Pons (tissue), 1 donor: ENCODE measurements around the gene ELOF1.
"Not testable (repeated sequence)": the region's sequence is repeated elsewhere in the genome, so short reads cannot be mapped to it uniquely, and the experiment has no call there.

Experiments used
- DNase-seq: peaks from one replicate; pipeline ENCODE4 v3.0.0-alpha.2; 2016; ENCODE audit warnings: low spot score

ELOF1 gene

DNA sequence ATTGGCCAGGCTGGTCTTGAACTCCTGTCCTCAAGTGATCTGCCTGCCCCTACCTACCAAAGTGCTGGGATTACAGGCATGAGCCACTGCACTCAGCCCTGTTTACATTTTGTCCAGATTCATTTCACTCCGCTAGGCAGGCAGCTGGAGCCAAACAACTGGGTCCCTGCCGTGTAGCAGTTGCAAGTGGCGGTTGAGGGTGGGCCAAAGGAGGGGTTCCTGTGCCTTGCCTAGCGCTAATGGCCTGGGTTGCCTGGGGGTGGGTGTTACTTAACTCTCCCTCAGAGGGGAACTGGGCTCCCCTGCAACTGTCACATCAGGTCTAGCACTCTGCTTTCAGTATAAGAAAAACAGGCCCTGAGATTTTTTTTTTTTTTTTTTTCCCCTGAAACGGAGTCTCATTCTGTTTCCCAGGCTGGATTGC lies 11.0 kb upstream of the ELOF1 start:
- no peak for DNase-seq

DNA sequence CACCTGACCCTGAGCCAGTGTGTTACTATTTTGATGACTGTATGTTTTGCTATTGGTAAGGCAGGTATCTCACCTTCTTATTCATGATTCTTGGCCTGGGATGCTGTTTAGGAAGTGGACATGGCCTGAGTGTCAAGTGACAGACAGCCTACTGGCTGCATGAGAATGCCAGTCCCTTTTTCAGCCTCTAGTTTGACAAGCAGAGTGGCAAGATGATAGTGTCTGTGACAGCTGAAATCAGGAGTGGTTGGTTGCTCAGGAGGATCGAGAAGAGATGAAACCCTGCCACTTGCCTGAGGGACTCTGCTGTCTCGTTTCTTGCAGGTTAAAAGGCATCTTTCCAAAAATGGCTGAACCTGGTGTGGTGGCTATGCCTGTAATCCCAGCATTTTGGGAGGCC lies 7.1 kb upstream of the ELOF1 start:
- no peak for DNase-seq

DNA sequence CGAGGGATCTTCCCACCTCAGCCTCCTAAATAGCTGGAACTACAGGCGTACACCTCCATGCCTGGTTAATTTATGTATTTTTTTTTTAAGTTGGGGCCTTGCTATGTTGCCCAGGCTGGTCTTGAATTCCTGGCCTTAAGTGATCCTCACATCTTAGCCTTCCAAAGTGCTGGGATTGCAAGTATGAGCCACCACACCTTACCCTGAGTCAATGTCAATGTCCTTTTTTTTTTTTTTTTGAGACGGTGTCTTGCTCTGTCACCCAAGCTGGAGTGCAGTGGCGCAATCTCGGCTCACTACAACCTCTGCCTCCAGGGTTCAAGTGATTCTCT lies 6.6 kb upstream of the ELOF1 start:
- DNase-seq: not testable (repeated sequence)

DNA sequence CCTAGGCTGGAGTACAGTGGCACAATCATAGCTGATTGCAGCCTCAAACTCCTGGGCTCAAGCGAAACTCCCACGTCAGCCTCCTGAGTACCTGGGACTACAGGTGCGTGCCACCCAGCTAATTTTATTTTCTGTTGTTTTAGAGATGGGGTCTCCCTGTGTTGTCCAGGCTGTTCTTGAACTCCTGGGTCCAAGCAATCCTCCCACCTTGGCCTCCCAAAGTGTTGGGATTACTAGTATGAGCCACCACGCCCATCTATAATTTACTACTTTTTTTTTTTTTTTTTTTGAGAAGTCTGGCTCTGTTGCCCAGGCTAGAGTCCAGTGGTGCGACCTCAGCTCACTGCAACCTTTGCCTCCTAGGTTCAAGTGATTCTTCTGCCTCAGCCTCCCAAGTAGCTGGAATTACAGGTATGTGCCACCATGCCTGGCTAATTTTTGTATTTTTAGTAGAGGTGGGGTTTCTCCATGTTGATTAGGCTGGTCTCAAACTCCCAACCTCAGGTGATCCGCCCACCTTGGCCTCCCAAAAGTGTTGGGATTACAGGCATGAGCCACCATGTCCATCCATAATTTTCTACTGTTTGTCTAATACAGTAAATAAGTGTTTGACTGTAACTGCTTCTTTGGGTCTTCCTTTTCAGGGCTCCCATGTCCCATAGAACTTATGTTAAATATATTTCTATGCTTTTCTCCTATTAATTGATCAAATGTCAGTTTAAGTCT lies 5.2 kb upstream of the ELOF1 start:
- DNase-seq: not testable (repeated sequence)

DNA sequence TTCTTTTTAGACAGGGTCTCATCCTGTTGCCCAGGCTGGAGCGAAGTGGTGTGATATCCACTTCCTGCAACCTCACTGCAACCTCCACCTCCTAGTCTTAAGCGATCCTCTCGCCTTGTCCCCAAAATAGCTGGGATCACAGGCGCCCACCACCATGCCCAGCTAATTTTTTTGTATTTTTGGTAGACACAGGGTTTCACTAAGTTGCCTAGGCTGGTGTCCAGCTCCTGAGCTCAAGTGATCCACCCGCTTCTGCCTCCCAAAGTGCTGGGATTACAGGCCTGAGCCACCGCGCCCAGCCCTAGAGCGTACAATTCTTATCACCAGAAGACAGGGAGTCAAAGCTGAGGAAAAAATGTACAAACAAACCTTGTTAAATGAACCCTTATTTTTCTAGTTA lies 4.5 kb upstream of the ELOF1 start:
- no peak for DNase-seq

DNA sequence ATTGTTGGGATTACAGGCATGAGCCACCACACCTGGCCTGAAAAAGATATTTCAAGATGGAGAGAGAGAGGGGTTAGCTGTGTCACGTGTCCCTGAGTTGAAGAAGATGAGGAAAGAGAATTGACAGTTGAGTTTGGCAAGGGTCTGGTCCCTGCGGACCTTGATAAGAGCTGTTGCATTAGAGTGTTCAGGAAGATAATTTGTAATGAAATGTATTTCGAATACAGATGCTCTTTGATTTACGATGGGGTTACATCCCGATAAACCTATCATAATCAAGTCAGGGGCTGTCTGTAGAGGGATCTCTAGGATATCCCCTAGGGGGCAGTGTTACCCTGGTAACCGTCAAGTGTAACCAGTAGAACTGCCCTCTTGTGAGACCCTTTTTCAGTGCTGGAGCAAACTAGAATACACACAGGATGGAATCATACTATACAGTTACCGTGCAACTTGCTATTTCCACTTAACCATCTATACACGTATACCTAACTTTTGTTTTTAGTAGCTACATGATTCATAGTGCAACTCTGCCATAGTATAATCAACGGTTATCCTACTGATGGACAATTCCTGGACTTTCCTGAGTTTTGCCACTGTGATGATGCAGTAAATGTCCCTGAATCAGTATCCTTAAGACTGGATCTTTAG lies 1.5 kb upstream of the ELOF1 start:
- peak; percentile 84 for DNase-seq

DNA sequence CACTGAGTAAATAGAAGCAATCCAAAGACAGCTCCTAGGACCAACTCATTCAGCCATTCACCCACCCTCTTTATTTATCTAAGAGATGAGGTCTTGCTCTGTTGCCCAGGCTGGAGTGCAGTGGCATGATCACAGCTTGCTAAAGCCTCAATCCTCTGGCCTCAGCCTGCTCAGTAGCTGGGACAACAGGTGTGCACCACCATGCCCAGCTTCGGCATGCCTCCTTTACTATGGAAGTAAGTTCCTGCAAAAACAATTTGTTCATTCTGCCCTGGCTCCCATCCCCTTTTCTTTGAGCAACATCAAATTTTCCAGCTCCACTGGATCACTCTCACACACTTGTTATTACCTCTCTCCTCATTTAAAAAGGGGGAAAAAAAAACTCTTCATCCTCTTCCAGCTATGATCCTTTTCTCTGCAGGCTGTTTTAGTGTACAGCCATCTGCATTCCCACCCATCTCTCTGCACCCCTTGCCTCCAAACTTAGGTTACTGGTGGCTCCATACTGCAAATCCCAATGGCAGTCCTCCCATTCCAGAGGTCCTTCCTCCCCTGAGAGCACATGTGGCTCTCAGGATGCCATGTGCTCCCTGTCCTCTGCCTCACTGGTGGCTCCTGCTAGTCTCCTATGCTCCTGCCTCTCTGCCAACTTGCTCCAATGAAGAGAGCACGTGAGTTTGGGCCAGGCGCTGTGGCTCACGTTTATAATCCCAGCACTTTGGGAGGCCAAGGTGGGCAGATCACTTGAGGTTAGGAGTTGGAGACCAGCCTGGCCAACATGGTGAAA lies 2.2 kb downstream of the ELOF1 start:
- DNase-seq: no peak

DNA sequence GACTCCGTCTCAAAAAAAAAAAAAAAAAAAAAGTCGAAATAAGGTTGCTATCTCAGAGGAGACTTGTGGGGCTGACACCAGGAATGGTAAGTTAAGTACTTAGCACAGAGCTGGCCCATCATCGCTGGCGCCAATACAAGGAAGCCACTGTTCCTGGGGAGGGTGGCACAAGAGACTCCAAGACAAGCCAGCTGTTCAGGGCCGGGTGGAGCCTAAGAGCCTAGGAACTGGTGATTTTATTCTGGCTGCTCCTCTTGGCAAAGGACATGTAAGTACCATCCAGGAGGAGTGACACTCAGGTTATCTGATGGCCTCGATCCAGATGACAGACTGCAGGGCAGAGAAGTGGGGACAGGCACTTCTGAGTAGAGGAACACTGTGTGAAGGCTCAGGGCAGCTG lies 3.8 kb downstream of the ELOF1 start:
- peak; percentile 68 for DNase-seq

DNA sequence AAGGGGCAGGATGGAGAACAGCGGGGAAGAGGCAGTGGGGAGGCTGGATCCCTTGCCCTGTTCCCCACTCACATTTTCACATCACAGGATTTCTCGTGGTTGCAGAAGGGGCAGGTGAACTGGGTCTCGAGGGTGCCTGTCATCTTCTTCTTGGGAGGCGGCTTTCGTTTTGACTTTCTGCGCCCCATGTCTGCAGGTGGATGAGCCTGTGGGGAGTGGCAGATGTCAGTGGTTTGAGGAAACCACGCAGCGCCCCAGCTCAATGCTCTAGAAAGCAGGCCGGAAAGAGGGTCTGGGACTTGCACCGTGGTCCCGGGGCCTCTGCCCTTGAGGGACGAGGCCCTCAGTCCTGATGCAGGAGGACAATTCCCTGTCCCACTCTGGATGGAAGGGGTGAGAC lies 4.9 kb downstream of the ELOF1 start:
- no peak for DNase-seq

DNA sequence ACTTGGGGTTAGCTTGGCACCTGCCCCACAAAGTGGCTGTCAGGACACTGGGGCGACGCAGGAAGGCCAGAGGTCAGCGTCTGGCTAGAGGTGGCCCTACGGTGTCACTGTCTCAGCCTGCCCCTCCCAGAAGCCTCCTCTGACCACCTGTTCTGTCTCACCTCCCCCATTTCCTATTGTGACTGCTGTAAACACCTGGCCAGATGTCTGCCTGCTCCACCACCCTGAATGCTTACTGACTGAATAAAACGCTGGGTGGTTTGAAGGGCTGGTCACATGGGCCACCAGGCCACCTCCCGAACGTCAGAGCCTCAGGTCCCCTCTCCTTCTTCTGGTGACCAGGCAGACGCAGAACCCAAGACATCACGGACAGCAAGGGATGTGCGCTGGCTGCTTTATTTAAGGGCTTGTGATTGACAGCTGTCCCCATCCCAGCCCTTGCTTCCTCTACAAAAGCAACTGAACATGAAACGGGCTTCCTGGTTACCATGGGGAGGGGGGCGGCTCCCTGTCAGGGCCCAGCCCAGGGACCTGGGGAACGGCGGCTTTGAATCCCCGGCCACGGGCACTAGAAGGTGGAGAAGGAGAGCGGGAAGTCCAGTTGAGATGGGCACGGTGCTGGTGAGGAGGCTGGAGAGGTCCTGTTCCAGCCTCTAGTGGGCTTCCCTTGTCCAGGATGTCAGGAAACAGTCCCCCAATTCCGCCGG lies 6.2 kb downstream of the ELOF1 start:
- DNase-seq: no peak

DNA sequence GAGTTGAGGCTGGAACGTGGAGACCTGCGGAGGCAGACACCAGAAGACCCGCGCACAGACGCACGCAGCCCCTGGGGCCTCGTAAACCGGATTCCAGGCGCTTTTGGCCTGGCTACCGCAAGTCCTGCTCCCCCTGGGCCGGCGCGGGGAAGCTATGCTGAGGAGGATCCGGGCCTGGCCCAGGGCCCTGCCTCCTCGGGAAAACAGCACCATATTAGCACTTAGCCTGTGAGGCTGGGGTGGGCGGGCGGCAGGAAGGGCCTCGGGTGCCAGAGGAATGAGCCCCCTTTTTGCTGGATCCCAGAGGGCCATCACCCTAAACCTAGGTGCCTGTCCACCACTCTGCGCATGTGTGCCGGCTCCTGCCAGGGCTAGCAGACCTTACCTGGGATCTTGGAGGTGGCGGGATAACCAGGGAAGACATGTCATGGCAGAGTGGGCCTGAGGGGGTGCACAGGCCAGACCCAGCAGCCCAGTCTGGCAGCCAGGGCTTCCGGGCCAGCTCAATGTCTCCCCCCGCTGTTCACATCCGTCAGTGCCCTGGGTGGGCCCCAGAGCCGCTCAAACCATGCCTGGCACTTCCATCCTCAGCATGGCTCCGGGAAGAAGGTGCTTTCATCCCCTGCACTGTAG lies 7.3 kb downstream of the ELOF1 start:
- no peak for DNase-seq

DNA sequence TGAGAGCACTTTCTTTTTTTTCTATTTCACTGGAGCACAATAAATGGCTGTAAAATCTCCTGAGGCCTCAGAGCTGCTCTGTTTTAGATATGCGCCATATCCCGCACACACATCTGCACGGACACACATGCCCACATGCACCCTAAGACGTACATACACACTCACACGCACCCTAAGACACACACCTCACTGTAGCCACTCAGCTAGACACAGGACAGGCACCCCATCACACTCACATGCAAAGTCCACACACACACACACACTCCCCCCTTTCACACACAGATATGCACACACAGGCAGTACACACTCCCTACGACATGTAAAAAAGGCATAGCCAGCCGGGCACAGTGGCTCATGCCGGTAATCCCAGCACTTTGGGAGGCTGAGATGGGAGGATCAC lies 8.8 kb downstream of the ELOF1 start:
- DNase-seq: no peak

DNA sequence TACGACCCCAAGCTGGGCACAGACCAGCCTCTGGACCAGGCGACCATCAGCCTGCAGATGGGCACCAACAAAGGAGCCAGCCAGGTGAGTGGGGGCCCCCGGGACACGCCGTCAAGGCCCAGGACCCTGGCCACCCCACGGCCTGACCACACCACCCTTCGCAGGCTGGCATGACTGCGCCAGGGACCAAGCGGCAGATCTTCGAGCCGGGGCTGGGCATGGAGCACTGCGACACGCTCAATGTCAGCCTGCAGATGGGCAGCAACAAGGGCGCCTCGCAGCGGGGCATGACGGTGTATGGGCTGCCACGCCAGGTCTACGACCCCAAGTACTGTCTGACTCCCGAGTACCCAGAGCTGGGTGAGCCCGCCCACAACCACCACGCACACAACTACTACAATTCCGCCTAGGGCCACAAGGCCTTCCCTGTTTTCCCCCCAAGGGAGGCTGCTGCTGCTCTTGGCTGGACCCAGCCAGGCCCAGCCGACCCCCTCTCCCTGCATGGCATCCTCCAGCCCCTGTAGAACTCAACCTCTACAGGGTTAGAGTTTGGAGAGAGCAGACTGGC lies 9.6 kb downstream of the ELOF1 start:
- no peak for DNase-seq

DNA sequence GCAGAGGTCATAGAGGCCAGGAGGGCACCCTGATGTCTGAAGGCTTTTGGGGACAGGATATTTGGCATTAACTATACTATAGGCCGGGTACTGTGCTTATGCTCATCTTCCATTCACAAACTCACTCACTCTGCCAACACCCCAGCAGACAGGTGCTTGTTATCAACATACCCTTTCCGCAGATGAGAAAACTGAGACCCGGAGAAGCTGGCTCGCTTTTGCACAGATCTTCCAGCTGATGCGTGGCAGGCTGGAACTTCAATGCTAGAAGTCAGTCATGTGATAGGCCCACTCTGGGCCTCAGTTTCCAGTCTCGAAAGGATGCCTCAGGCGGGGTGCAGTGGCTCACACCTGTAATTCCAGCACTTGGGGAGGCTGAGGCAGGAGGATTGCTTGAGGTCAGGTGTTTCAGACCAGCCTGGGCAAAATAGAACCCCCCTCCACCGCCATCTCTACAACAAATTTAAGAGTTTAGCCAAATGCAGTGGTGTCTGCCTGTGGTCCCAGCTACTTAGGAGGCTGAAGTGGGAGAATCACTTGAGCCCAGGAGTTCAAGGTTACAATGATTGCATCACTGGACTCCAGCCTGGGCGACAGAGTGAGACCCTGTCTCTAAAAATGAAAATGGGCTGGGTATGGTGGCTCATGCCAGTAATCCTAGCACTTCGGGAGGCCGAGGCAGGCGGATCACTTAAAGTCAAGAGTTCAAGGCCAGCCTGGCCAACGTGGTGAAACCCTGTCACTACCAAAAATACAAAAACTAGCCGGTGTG lies 10.9 kb downstream of the ELOF1 start:
- DNase-seq: no peak

DNA sequence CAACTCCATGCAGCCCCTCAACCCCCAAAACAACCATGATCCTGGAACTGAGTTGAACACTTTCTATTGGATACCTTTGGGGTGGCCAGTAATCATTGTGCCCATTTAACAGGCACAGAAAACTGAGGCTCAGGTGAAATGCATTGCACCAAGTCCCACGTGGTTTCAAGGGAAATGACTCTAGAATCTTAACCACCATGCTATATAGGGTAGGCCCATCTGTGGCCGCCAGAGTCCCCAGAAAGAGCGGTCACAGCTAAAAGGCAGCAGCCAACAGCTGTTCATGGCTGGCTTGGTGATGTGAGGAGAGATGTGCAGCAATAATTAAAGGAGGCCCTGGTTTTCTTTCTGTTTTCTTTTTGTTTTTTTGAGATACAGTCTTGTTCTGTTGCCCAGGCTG lies 17.8 kb downstream of the ELOF1 start:
- no peak for DNase-seq

DNA sequence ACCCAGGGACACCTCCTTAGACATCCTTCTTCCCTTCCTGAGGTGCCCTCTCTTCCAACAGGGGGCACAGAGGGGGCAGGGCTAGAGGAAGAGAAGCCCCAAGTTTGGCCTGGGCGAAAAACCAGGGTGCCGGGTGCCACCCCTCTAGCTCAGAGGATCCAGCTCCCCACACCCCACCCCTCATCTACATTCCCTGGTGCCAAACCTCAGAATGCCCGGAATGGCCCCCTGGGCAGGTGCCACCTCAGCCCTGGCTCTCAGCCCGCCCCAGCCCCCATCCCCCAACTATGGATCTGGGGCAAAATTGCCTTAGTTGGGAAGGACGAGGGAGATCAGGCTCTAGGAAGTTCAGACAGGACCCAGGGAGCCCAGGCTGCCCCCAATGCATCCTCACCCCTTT lies 18.4 kb downstream of the ELOF1 start:
- no peak for DNase-seq

DNA sequence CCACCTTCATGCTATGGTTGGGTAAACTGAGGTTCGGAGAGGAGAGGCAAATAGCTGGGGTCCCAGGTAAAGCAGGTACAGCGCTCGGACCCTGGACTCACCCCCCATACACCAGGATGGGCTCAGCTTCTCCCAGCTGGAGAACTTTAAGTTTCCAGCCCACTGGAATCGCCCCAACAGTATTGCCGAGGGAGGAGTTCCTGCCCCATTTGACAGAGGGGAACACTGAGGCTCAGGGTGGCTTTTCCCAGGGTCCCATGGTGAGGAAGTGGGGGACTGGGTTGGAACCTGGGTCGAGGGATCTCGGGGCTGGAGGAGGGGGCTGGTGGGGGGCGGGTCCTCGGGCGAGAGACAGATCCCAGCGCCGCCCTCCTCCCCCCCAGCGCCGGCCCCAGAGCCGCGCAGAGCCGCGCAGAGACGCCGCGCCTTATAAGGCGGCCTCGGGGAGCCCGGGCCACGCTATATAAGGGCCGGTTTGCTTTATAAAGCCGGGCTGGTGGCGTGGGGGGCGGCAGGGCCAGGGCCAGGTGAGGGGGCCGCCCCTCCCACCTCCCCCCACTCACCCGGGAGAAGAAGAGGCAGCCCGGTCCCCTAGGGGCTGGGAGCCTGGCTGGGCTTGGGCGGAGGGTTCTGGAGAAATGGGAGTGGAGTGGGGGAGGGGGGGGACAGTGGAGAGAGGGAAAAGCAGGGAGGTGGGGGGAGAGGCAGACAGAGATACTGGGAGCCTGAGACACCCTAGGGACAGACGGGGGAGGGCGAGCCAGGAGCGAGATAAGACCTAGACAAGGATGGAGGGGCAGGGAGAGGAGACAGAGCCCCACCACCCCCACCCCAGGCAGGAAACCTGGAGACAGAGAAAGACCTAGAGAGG lies 19.3 kb downstream of the ELOF1 start:
- DNase-seq: no peak

DNA sequence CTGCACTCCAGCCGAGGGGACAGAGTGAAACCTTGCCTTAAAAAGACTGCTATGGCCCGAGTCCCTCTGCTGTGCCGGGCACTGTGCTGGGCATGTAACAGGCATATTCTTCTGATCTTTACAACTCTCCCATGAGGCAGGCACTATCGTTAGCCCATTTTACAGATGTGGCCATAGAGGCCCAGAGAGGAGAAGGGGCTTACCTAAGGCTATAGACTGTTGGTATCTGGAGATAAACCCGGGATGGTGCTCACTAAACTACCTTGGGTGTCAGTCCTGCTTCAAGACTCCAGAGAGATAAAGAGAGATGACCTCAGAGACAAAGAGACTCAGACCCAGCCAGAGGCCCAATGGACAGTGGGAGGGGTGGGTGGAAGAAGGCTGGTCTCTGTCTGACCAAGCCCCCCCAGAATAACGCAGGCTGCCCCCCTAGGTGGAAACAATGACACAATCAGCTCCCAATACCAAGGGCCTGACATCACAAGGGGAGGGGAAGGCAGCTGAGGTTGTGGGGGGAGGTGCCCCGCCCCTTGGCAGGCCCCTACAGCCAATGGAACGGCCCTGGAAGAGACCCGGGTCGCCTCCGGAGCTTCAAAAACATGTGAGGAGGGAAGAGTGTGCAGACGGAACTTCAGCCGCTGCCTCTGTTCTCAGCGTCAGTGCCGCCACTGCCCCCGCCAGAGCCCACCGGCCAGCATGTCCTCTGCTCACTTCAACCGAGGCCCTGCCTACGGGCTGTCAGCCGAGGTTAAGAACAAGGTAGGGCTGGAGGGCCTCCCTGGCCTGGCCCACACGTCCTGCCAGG lies 20.6 kb downstream of the ELOF1 start, which contains the start of gene CNN1:
CNN1 (plus strand) TSS at position 620 of the 805 bp plus-strand sequence; CDS start at position 697, 77 bp downstream.
- no peak for DNase-seq
